Smooth muscle cell (in vitro differentiated cells): Measurements from ENCODE around the gene METTL16. TPM values are rescaled to one million over a fixed set of nuclear protein-coding genes. Genes with fewer than 3 reads are reported as not detected.
"Not testable (repeated sequence)": the region's sequence is repeated elsewhere in the genome, so short reads cannot be mapped to it uniquely, and the experiment has no call there.

Experiments used
- DNase-seq: peaks from one replicate; lab custom pipeline; 2025; ENCODE audit not compliant: unreplicated experiment; lab: John Stamatoyannopoulos, UW
- H2AFZ ChIP-seq: fragments of 200-600 bp; sonication (generic); 2 replicates; pipeline ENCODE4 v1.6.0; 2016; ENCODE audit warnings: antibody characterized with exemption, low read depth, mild to moderate bottlenecking
- H3F3A ChIP-seq: fragments of 200-600 bp; sonication (generic); 2 replicates; pipeline ENCODE4 v1.6.0; 2017; ENCODE audit warnings: antibody characterized with exemption, low read depth
- H3K27ac ChIP-seq: fragments of 200-600 bp; sonication (generic); 2 replicates; pipeline ENCODE4 v1.5.1; 2016; ENCODE audit warnings: low read depth, mild to moderate bottlenecking
- H3K27me3 ChIP-seq: fragments of 200-600 bp; sonication (generic); 2 replicates; pipeline ENCODE4 v1.6.1; 2016; ENCODE audit warnings: low read depth, mild to moderate bottlenecking
- H3K36me3 ChIP-seq: fragments of 200-600 bp; sonication (generic); 2 replicates; pipeline ENCODE4 v1.5.1; 2016; ENCODE audit warnings: low read depth
- H3K4me1 ChIP-seq: fragments of 200-600 bp; sonication (generic); 2 replicates; pipeline ENCODE4 v1.5.1; 2016; ENCODE audit warnings: low read depth
- H3K4me2 ChIP-seq: fragments of 200-600 bp; sonication (generic); 2 replicates; pipeline ENCODE4 v1.6.0; 2016; ENCODE audit warnings: mild to moderate bottlenecking
- H3K4me3 ChIP-seq: fragments of 200-600 bp; sonication (generic); 2 replicates; pipeline ENCODE4 v1.5.1; 2016; ENCODE audit warnings: mild to moderate bottlenecking
- H3K79me2 ChIP-seq: fragments of 200-600 bp; sonication (generic); 2 replicates; pipeline ENCODE4 v1.6.0; 2016; ENCODE audit warnings: low read depth, mild to moderate bottlenecking
- H3K9ac ChIP-seq: fragments of 200-600 bp; sonication (generic); 2 replicates; pipeline ENCODE4 v1.6.0; 2016; ENCODE audit warnings: low read depth
- H3K9me3 ChIP-seq: fragments of 200-600 bp; sonication (generic); replicated peaks from 2 replicates; pipeline ENCODE4 v1.5.1; 2016; ENCODE audit warnings: low read depth
- H4K20me1 ChIP-seq: fragments of 200-600 bp; sonication (generic); 2 replicates; pipeline ENCODE4 v1.6.0; 2016; ENCODE audit warnings: low read depth
- CTCF ChIP-seq: fragments of 200-600 bp; sonication (generic); IDR thresholded peaks from 2 replicates; pipeline ENCODE4 v1.5.1; 2017; ENCODE audit warnings: borderline replicate concordance, mild to moderate bottlenecking, antibody characterized with exemption; ENCODE audit not compliant: insufficient read depth, poor library complexity, severe bottlenecking
- WGBS: methylation state at CpG from one replicate; pipeline ENCODE4 v1.1.7; 2016; ENCODE audit warnings: low lambda C conversion rate; 5-methylcytosine and 5-hydroxymethylcytosine counted together
- polyA plus RNA-seq: library from polyadenylated mRNA; unstranded; fragments of >200 nt; fragmentation: Nextera tagmentation; extraction: Ambion mirVana; gene quantifications from 2 replicates; pipeline ENCODE4 v1.2.1, GENCODE V29; 2016
- total RNA-seq: library from RNA; depleted of rRNA; stranded (reverse); fragments of >200 nt; gene quantifications from 2 replicates; pipeline ENCODE4 v1.2.3, GENCODE V29; 2014

METTL16 gene
- total and polyA plus RNA-seq, 2 experiments from 2014 or later, result 16.8 to 27.4 TPM

DNA sequence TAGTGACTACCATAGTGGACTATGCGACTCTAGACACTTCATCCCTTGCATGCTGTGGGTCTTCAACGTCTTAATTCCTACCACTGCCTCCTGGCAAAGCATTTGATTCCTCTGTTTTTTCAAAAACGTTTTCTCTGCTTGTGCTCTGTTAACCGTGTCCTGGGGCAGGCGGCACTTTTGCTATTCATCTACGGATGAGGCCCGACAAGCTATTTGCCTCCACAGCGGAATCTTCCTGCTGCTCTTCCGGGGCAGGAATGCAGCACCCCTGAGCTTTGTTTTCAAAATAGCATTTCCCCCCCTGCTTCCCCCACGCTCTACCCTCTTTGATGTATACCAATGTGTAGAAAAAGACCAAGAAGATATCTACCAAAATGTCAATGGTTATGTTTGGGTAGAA lies 39.8 kb upstream of the METTL16 start:
- Histone ChIP-seq H3K79me2 (no peaks in the 10 kb centered on the region), H3K4me3 (no peak overlapping the region), H3K9ac (no peak overlapping the region), H3K27me3 (no peaks in the 10 kb centered on the region), H3K9me3 (no peaks in the 10 kb centered on the region), H3F3A (no peaks in the 10 kb centered on the region), H3K4me2 (no peak overlapping the region), H4K20me1 (no peaks in the 10 kb centered on the region), H3K27ac (no peak overlapping the region), H3K36me3 (no peaks in the 10 kb centered on the region), H2AFZ (no peak overlapping the region), H3K4me1 (peaks cover 16% of the 10 kb centered on the region)
- DNase-seq, result no peak
- 37% methylated on average over 10 of the region's 10 CpGs for WGBS
- TF ChIP-seq CTCF, result no peak

- no peaks in the 10 kb centered on the region for H3K79me2 ChIP-seq
- H3K4me2 ChIP-seq, result no peak overlapping the region
- no peak for DNase-seq
- no peak for TF ChIP-seq CTCF
- H3K4me3 ChIP-seq, result no peak overlapping the region
- WGBS, result 87% methylated on average over 8 of the region's 8 CpGs
- no peak overlapping the region for H3K27ac ChIP-seq
- no peak overlapping the region for H2AFZ ChIP-seq
- H3K9ac ChIP-seq, result no peak overlapping the region
- H3F3A ChIP-seq, result no peaks in the 10 kb centered on the region
- peaks cover 16% of the 10 kb centered on the region for H3K4me1 ChIP-seq
- H3K27me3 ChIP-seq, result no peaks in the 10 kb centered on the region
- no peaks in the 10 kb centered on the region for H3K36me3 ChIP-seq
- H4K20me1 ChIP-seq, result no peaks in the 10 kb centered on the region
- H3K9me3 ChIP-seq, result no peaks in the 10 kb centered on the region
Measured at GRCh38 chr17:2549392-2550211, 37.9 kb upstream of the METTL16 start.

DNA sequence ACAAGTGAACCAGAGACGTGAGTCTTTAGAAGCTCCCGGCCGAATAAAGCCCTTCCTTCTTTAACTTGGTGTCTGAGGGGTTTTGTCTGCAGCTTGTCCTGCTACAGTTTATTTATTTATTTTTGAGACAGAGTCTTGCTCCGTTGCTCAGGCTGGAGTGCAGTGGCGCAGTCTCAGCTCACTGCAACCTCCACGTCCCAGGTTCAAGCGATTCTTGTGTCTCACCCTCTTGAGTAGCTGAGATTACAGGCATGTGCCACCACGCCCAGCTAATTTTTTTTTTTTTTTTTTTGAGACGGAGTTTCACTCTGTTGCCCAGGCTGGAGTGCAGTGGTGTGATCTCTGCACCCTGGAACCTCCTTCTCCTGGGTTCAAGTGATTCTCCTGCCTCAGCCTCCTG lies 36.3 kb upstream of the METTL16 start:
- H3K27ac ChIP-seq, H3K4me2 ChIP-seq, H3K79me2 ChIP-seq, H2AFZ ChIP-seq, H3K4me3 ChIP-seq, H3K9ac ChIP-seq, H4K20me1 ChIP-seq, H3K36me3 ChIP-seq, DNase-seq, H3K9me3 ChIP-seq, H3K27me3 ChIP-seq, H3F3A ChIP-seq: not testable (repeated sequence)
- WGBS, result 88% methylated on average over 9 of the region's 9 CpGs
- peaks cover 16% of the 10 kb centered on the region for H3K4me1 ChIP-seq

- no peaks in the 10 kb centered on the region for H3K79me2 ChIP-seq
- H3K9ac ChIP-seq, result no peak overlapping the region
- H3K27me3 ChIP-seq, result no peaks in the 10 kb centered on the region
- H3K27ac ChIP-seq, result no peak overlapping the region
- H3K4me1 ChIP-seq, result peaks cover 11% of the 10 kb centered on the region
- no peaks in the 10 kb centered on the region for H3F3A ChIP-seq
- no peaks in the 10 kb centered on the region for H4K20me1 ChIP-seq
- WGBS, result 72% methylated on average over 9 of the region's 9 CpGs
- H2AFZ ChIP-seq, result no peak overlapping the region
- no peak overlapping the region for H3K4me3 ChIP-seq
- DNase-seq, result no peak
- TF ChIP-seq CTCF, result no peak
- H3K9me3 ChIP-seq, result no peaks in the 10 kb centered on the region
- H3K36me3 ChIP-seq, result no peaks in the 10 kb centered on the region
- H3K4me2 ChIP-seq, result no peak overlapping the region
Measured at GRCh38 chr17:2547176-2547575, 35.5 kb upstream of the METTL16 start.
